Endothelial cell of umbilical vein (primary cell): ENCODE data around the gene FAM53B. TPM values are rescaled to one million over a fixed set of nuclear protein-coding genes. Genes with fewer than 3 reads are reported as not detected.

Source experiments
- BruUV-seq: library from RNA; stranded (reverse); fragments of 400-500 nt; replicated peaks from 2 replicates; lab custom pipeline; 2021; lab: Mats Ljungman, UMichigan
- CTCF ChIA-PET: fragments of 300-600, 350-600 bp; sonication (Branson Sonifier 250); formaldehyde crosslinking; loops from one replicate; lab custom pipeline; 2021; ENCODE audit warnings: antibody characterized with exemption, inconsistent platforms; lab: Charles Lee
- POLR2A ChIA-PET: fragments of 300-600, 350-600 bp; sonication (Branson Sonifier 250); formaldehyde crosslinking; loops from one replicate; lab custom pipeline; 2021; ENCODE audit warnings: antibody characterized with exemption, inconsistent platforms; lab: Charles Lee
- DNase-seq: peaks from one replicate; pipeline ENCODE4 v3.0.0-alpha.2; 2011; ENCODE audit warnings: low read depth, low spot score
- FAIRE-seq: peaks from 2 replicates; lab custom pipeline; 2011; peaks lifted over from hg19 to GRCh38; lab: Jason Lieb, UNC
- H2AFZ ChIP-seq: 2 replicates; pipeline ENCODE4 v1.6.0; 2012; ENCODE audit warnings: low read depth, low read length, control low read depth, inconsistent platforms
- H3K27ac ChIP-seq: 2 replicates; pipeline ENCODE4 v1.5.1; 2011; ENCODE audit warnings: low read depth, mild to moderate bottlenecking, control low read depth, low read length, moderate library complexity; ENCODE audit not compliant: insufficient read depth
- H3K27me3 ChIP-seq, 2 experiments: 2 replicates each; pipeline versions ENCODE4 v1.6.0 to v1.6.1; 2011; ENCODE audit warnings: low read length in 2 of 2, mixed read lengths in 1 of 2; ENCODE audit not compliant: control insufficient read depth in 2 of 2, insufficient read depth in 2 of 2
- H3K36me3 ChIP-seq, 2 experiments: 2 replicates in 1 of 2; 3 replicates in 1 of 2; pipeline ENCODE4 v1.5.1; 2011; ENCODE audit warnings: low read length in 2 of 2, mild to moderate bottlenecking in 1 of 2, moderate library complexity in 1 of 2; ENCODE audit not compliant: control insufficient read depth in 2 of 2, insufficient read depth in 2 of 2; ENCODE audit errors: extremely low read depth in 1 of 2
- H3K4me1 ChIP-seq: 3 replicates; pipeline ENCODE4 v1.5.1; 2011; ENCODE audit warnings: mild to moderate bottlenecking, low read length; ENCODE audit not compliant: control insufficient read depth, insufficient read depth; ENCODE audit errors: extremely low read depth
- H3K4me2 ChIP-seq: 2 replicates; pipeline ENCODE4 v1.6.1; 2011; ENCODE audit warnings: low read length, control low read depth, mixed read lengths; ENCODE audit not compliant: insufficient read depth
- H3K4me3 ChIP-seq, 3 experiments: fragments of 200-600 bp in 1 of 3; sonication (generic), shearing (Covaris generic) in 1 of 3; replicated peaks in 1 of 3; 2 replicates each; pipeline ENCODE4 v1.5.1; 2011 to 2016; ENCODE audit warnings: control low read depth in 3 of 3, low read length in 3 of 3, mild to moderate bottlenecking in 2 of 3, inconsistent platforms in 1 of 3, low read depth in 1 of 3, moderate library complexity in 1 of 3; ENCODE audit not compliant: insufficient read depth in 1 of 3
- H3K79me2 ChIP-seq: 2 replicates; pipeline ENCODE4 v1.6.0; 2012; ENCODE audit warnings: low read length, inconsistent platforms; ENCODE audit not compliant: control insufficient read depth, insufficient read depth
- H3K9ac ChIP-seq: replicated peaks from 2 replicates; pipeline ENCODE3; 2011; ENCODE audit warnings: low read length, control low read depth; ENCODE audit not compliant: insufficient read depth; ENCODE audit errors: extremely low read depth
- H3K9me1 ChIP-seq: replicated peaks from 3 replicates; pipeline ENCODE4 v1.6.0; 2011; ENCODE audit warnings: mild to moderate bottlenecking, low read length; ENCODE audit not compliant: control insufficient read depth, insufficient read depth; ENCODE audit errors: extremely low read depth
- H3K9me3 ChIP-seq: replicated peaks from 2 replicates; pipeline ENCODE4 v1.5.1; 2012; ENCODE audit warnings: low read length, inconsistent platforms; ENCODE audit not compliant: control insufficient read depth, insufficient read depth
- H4K20me1 ChIP-seq: replicated peaks from 2 replicates; pipeline ENCODE3; 2011; ENCODE audit warnings: mild to moderate bottlenecking, low read length; ENCODE audit not compliant: control insufficient read depth, insufficient read depth; ENCODE audit errors: extremely low read depth
- CTCF ChIP-seq, 2 donors: IDR thresholded peaks; 1 replicate in 1 of 2; 2 replicates in 1 of 2; pipeline ENCODE4 v1.5.1; 2011; ENCODE audit warnings: low read length in 2 of 2, mild to moderate bottlenecking in 2 of 2, moderate library complexity in 2 of 2, control low read depth in 1 of 2, inconsistent platforms in 1 of 2, low read depth in 1 of 2; ENCODE audit not compliant: insufficient read depth in 1 of 2; ENCODE audit errors: extremely low read depth in 1 of 2
- EZH2 ChIP-seq: IDR thresholded peaks from 2 replicates; pipeline ENCODE4 v1.6.1; 2012; ENCODE audit warnings: borderline replicate concordance, low read depth, mild to moderate bottlenecking, moderate library complexity, low read length, inconsistent platforms; ENCODE audit not compliant: severe bottlenecking
- FOS ChIP-seq: IDR thresholded peaks from 2 replicates; pipeline ENCODE4 v1.6.1; 2011; ENCODE audit warnings: mild to moderate bottlenecking, low read length, moderate library complexity, borderline replicate concordance; ENCODE audit not compliant: insufficient read depth
- POLR2AphosphoS5 ChIP-seq: IDR thresholded peaks from 2 replicates; pipeline ENCODE4 v1.6.1; 2012; ENCODE audit warnings: low read depth, mild to moderate bottlenecking, control low read depth, low read length, moderate library complexity; ENCODE audit not compliant: insufficient read depth
- dilution Hi-C: fragments of 300-500 bp; cut with MboI; formaldehyde crosslinking; loops from one replicate; pipeline ENCODE4 v1.15.0; 2019; ENCODE audit warnings: low sequenced_read_pairs; ENCODE audit not compliant: extremely low pct_ligation_motif_present
- intact Hi-C: fragments of 100-400 bp; cut with micrococcal nuclease; formaldehyde crosslinking; loops from one replicate; pipeline ENCODE4 v1.10.0; 2022
- polyA plus RNA-seq, 4 experiments: library from polyadenylated mRNA; depleted of rRNA in 3 of 4; stranded (reverse) in 3 of 4; unstranded in 1 of 4; fragments of >200 nt; gene quantifications; 2 replicates each; pipeline versions ENCODE4 v1.2.1 to v1.2.3, GENCODE V29; 2011 to 2012; ENCODE audit warnings: missing spikeins in 1 of 4
- total RNA-seq: library from RNA; stranded (reverse); gene quantifications from 2 replicates; pipeline ENCODE4 v1.2.3, GENCODE V29; 2021
- TF ChIP-seq, protein P1 (sequence below): IDR thresholded peaks from 2 replicates; pipeline ENCODE4 v1.6.1; 2011; ENCODE audit not compliant: insufficient read depth, insufficient read length

The FAM53B gene
- total and polyA plus RNA-seq, 2 donors (not counting 3 experiments of a cell fraction or from before 2014, with no cell fraction given), result 8.5 to 21.1 TPM

- Histone ChIP-seq H3K9me1 (no peaks in the 10 kb centered on the region), H3K9me3 (no peaks in the 10 kb centered on the region), H3K27me3 (no peaks in the 10 kb centered on the region), H3K27ac (no peak overlapping the region), H3K9ac (no peak overlapping the region), H3K36me3 (peaks cover 0 to 9% of the 10 kb centered on the region in 2 experiments), H3K79me2 (no peaks in the 10 kb centered on the region), H3K4me1 (no peaks in the 10 kb centered on the region), H4K20me1 (no peaks in the 10 kb centered on the region), H3K4me3 (no peak overlapping the region), H3K4me2 (no peak overlapping the region), H2AFZ (no peak overlapping the region)
- BruUV-seq, result no TSS peak
- POLR2A ChIA-PET, result interaction anchor here (0.6 kb wide), 1 partner anchor 1169 kb away, joined by 5 read pairs; no protein-coding TSS in a partner anchor
- dilution Hi-C loops, result no loop called here
- FAIRE-seq (no peak), DNase-seq (no peak)
- CTCF ChIA-PET, result interaction anchor here (0.8 to 1.8 kb wide), 2 partner anchors 21 to 78 kb away, joined by 4 read pairs; no protein-coding TSS in a partner anchor
- intact Hi-C loops, result no loop called here
- TF ChIP-seq EZH2, result no peak
- no peak for TF ChIP-seq FOS
- TF ChIP-seq, protein P1, sequence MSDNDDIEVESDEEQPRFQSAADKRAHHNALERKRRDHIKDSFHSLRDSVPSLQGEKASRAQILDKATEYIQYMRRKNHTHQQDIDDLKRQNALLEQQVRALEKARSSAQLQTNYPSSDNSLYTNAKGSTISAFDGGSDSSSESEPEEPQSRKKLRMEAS, result no peak
- TF ChIP-seq POLR2AphosphoS5, result no peak
- no peak for TF ChIP-seq CTCF (IDR thresholded peaks at IDR 0.05; ENCODE audit: extremely low read depth in 1 of 2, insufficient read depth in 1 of 2, low read depth in 1 of 2, low read length in 2 of 2)
Measured at GRCh38 chr10:124663228-124663627, 81.0 kb downstream of the FAM53B start.
